H9 (cell line): Measurements from ENCODE around the gene PRAF2. TPM values are rescaled to one million over a fixed set of nuclear protein-coding genes. Genes with fewer than 3 reads are reported as not detected.

Experiments
- DNase-seq: peaks from one replicate; pipeline ENCODE4 v3.0.0-alpha.2; 2017
- H2AFZ ChIP-seq: one replicate; pipeline ENCODE4 v1.6.1; 2013; ENCODE audit warnings: mild to moderate bottlenecking, low read length, control low read depth, moderate library complexity
- H2AK5ac ChIP-seq: 2 replicates; pipeline ENCODE4 v1.6.1; 2013; ENCODE audit warnings: low read length, control low read depth, mixed read lengths; ENCODE audit not compliant: insufficient read length
- H2BK120ac ChIP-seq: one replicate; pipeline ENCODE4 v1.6.1; 2013; ENCODE audit warnings: low read depth, mild to moderate bottlenecking, low read length, control low read depth, inconsistent platforms; ENCODE audit not compliant: poor library complexity, severe bottlenecking
- H2BK12ac ChIP-seq: 2 replicates; pipeline ENCODE4 v1.6.1; 2013; ENCODE audit warnings: low read length, control low read depth, mixed read lengths, low read depth; ENCODE audit not compliant: insufficient read length
- H2BK15ac ChIP-seq: 2 replicates; pipeline ENCODE4 v1.6.1; 2013; ENCODE audit warnings: low read depth, low read length, control low read depth
- H2BK20ac ChIP-seq: one replicate; pipeline ENCODE4 v1.6.1; 2013; ENCODE audit warnings: low read depth, mild to moderate bottlenecking, low read length, control low read depth, inconsistent platforms; ENCODE audit not compliant: poor library complexity, severe bottlenecking
- H2BK5ac ChIP-seq: 2 replicates; pipeline ENCODE4 v1.6.1; 2013; ENCODE audit warnings: low read length, control low read depth, mixed read lengths; ENCODE audit not compliant: insufficient read length
- H3K14ac ChIP-seq: 2 replicates; pipeline ENCODE4 v1.6.1; 2013; ENCODE audit warnings: low read length, control low read depth; ENCODE audit not compliant: insufficient read depth
- H3K18ac ChIP-seq: 2 replicates; pipeline ENCODE4 v1.6.1; 2013; ENCODE audit warnings: low read depth, mild to moderate bottlenecking, mixed read lengths, low read length, control low read depth; ENCODE audit not compliant: insufficient read length
- H3K23ac ChIP-seq: 2 replicates; pipeline ENCODE4 v1.6.1; 2013; ENCODE audit warnings: low read length, control low read depth, mixed read lengths, low read depth; ENCODE audit not compliant: insufficient read length
- H3K23me2 ChIP-seq: 2 replicates; pipeline ENCODE4 v1.6.1; 2013; ENCODE audit warnings: low read depth, mild to moderate bottlenecking, mixed read lengths, low read length, control low read depth; ENCODE audit not compliant: insufficient read length, poor library complexity, severe bottlenecking
- H3K27ac ChIP-seq: 2 replicates; pipeline ENCODE4 v1.5.1; 2013; ENCODE audit warnings: low read length, control low read depth, mixed read lengths, low read depth; ENCODE audit not compliant: insufficient read length
- H3K27me3 ChIP-seq: 2 replicates; pipeline ENCODE4 v1.6.1; 2013; ENCODE audit warnings: low read length, control low read depth, inconsistent platforms; ENCODE audit not compliant: insufficient read depth
- H3K4ac ChIP-seq: 2 replicates; pipeline ENCODE4 v1.6.1; 2013; ENCODE audit warnings: low read depth, mild to moderate bottlenecking, control low read depth, inconsistent platforms, low read length, moderate library complexity
- H3K4me1 ChIP-seq: 2 replicates; pipeline ENCODE4 v1.6.1; 2013; ENCODE audit warnings: low read length, control low read depth, inconsistent platforms; ENCODE audit not compliant: insufficient read depth
- H3K4me2 ChIP-seq: 2 replicates; pipeline ENCODE4 v1.6.1; 2013; ENCODE audit warnings: low read length, control low read depth, mixed read lengths; ENCODE audit not compliant: insufficient read length, insufficient read depth
- H3K56ac ChIP-seq: 2 replicates; pipeline ENCODE4 v1.6.1; 2013; ENCODE audit warnings: low read depth, mild to moderate bottlenecking, mixed read lengths, low read length, control low read depth; ENCODE audit not compliant: insufficient read length
- H3K79me1 ChIP-seq: 2 replicates; pipeline ENCODE4 v1.6.1; 2013; ENCODE audit warnings: low read depth, mild to moderate bottlenecking, moderate library complexity, low read length, control low read depth, inconsistent platforms; ENCODE audit not compliant: insufficient read depth, poor library complexity, severe bottlenecking
- H3K79me2 ChIP-seq: 2 replicates; pipeline ENCODE4 v1.6.1; 2013; ENCODE audit warnings: low read length, control low read depth, inconsistent platforms; ENCODE audit not compliant: insufficient read depth
- H3K9ac ChIP-seq: 2 replicates; pipeline ENCODE4 v1.6.1; 2013; ENCODE audit warnings: low read length, control low read depth, mixed read lengths; ENCODE audit not compliant: insufficient read length; ENCODE audit errors: extremely low read depth
- H3K9me3 ChIP-seq: one replicate; pipeline ENCODE4 v1.6.1; 2013; ENCODE audit warnings: low read depth, low read length, inconsistent platforms; ENCODE audit not compliant: control insufficient read depth
- H3T11ph ChIP-seq: one replicate; pipeline ENCODE4 v1.6.1; 2013; ENCODE audit warnings: mild to moderate bottlenecking, low read length, control low read depth, inconsistent platforms
- H4K20me1 ChIP-seq: one replicate; pipeline ENCODE4 v1.6.1; 2013; ENCODE audit not compliant: control insufficient read depth, insufficient read length, insufficient read depth
- H4K5ac ChIP-seq: 2 replicates; pipeline ENCODE4 v1.6.1; 2013; ENCODE audit warnings: low read depth, mild to moderate bottlenecking, mixed read lengths, low read length, control low read depth; ENCODE audit not compliant: insufficient read length
- H4K8ac ChIP-seq: replicated peaks from 2 replicates; pipeline ENCODE4 v1.6.1; 2013; ENCODE audit warnings: low read length, control low read depth, mixed read lengths, low read depth; ENCODE audit not compliant: insufficient read length
- H4K91ac ChIP-seq: 2 replicates; pipeline ENCODE4 v1.6.1; 2013; ENCODE audit warnings: low read depth, mild to moderate bottlenecking, moderate library complexity, mixed read lengths, low read length, control low read depth; ENCODE audit not compliant: insufficient read length
- H3K27ac Mint-ChIP-seq, 3 experiments: 2 replicates in 2 of 3; 3 replicates in 1 of 3; pipeline ENCODE4 v1.8.0; 2020 to 2021; ENCODE audit warnings: mixed read lengths in 3 of 3, mild to moderate bottlenecking in 1 of 3, moderate library complexity in 1 of 3
- H3K27me3 Mint-ChIP-seq: 2 replicates; pipeline ENCODE4 v1.8.0; 2021; ENCODE audit warnings: low read depth, mild to moderate bottlenecking, moderate library complexity, mixed read lengths
- H3K36me3 Mint-ChIP-seq, 3 experiments: 2 replicates in 2 of 3; 3 replicates in 1 of 3; pipeline ENCODE4 v1.8.0; 2020 to 2021; ENCODE audit warnings: low read depth in 3 of 3, mixed read lengths in 3 of 3; ENCODE audit not compliant: insufficient read depth in 1 of 3
- H3K4me1 Mint-ChIP-seq, 2 experiments: 2 replicates each; pipeline ENCODE4 v1.8.0; 2020; ENCODE audit warnings: mixed read lengths in 2 of 2
- H3K4me3 Mint-ChIP-seq, 2 experiments: 2 replicates in 1 of 2; 3 replicates in 1 of 2; pipeline ENCODE4 v1.8.0; 2020 to 2021; ENCODE audit warnings: mild to moderate bottlenecking in 2 of 2, mixed read lengths in 2 of 2, moderate library complexity in 1 of 2
- H3K9me3 Mint-ChIP-seq, 2 experiments: 2 replicates in 1 of 2; 3 replicates in 1 of 2; pipeline ENCODE4 v1.8.0; 2020; ENCODE audit warnings: mild to moderate bottlenecking in 2 of 2, mixed read lengths in 2 of 2, moderate library complexity in 1 of 2
- CTCF ChIP-seq: fragments of 200-600 bp; sonication (generic); conservative IDR thresholded peaks from 3 replicates; pipeline ENCODE4 v1.8.0; 2021; ENCODE audit warnings: antibody characterized with exemption, mild to moderate bottlenecking
- WGBS: extraction: QIAGEN DNeasy Blood & Tissue Kit; methylation state at CpG from one replicate; pipeline ENCODE4 v1.1.7; 2013; ENCODE audit warnings: missing lambda C conversion rate, low lambda C conversion rate, mixed read lengths; ENCODE audit not compliant: insufficient read length; ENCODE audit errors: extremely low coverage; 5-methylcytosine and 5-hydroxymethylcytosine counted together
- total RNA-seq: library from RNA; stranded (reverse); gene quantifications from 2 replicates; pipeline ENCODE4 v1.2.1, GENCODE V29; 2021

Gene PRAF2
- total RNA-seq, 1 experiment from 2014 or later: 13.4 TPM

GRCh38 chrX:49100704-49101628, 27.2 kb upstream of the PRAF2 start:
- peaks cover 0 to 4% (median 2%) of the 10 kb centered on the region in 3 experiments; a peak in 2 of 7 replicates for H3K36me3 Mint-ChIP-seq
- peak overlapping the region in 1 of 3 experiments; percentile 89; a peak in 1 of 7 replicates for H3K27ac Mint-ChIP-seq
- no peak for TF ChIP-seq CTCF

More at GRCh38 chrX:49100704-49101628, 27.2 kb upstream of the PRAF2 start:
- Mint-ChIP-seq H3K4me3 (peak overlapping the region; percentile 85 to 89), H3K9me3 (peaks cover 44 to 55% of the 10 kb centered on the region in 2 experiments), H3K4me1 (peaks cover 3 to 4% of the 10 kb centered on the region in 2 experiments; a peak in 2 of 4 replicates), H3K27me3 (peaks cover 2% of the 10 kb centered on the region)
- no peak overlapping the region for H4K91ac ChIP-seq
- H3K27me3 ChIP-seq: no peaks in the 10 kb centered on the region
- peak; percentile 95 for DNase-seq
- no peak overlapping the region for H2BK15ac ChIP-seq
- no peaks in the 10 kb centered on the region for H3K79me2 ChIP-seq
- H3K56ac ChIP-seq: no peak overlapping the region
- no peak overlapping the region for H2AK5ac ChIP-seq
- no peak overlapping the region for H3K27ac ChIP-seq
- no peak overlapping the region for H2BK5ac ChIP-seq
- no peak overlapping the region for H4K5ac ChIP-seq
- H3K79me1 ChIP-seq: no peaks in the 10 kb centered on the region
- H2BK20ac ChIP-seq: no peak overlapping the region
- H3K4me1 ChIP-seq: no peaks in the 10 kb centered on the region
- no peak overlapping the region for H3K23ac ChIP-seq
- no peak overlapping the region for H4K8ac ChIP-seq
- no CpG with 5 or more reads among the region's 74 CpGs for WGBS
- no peak overlapping the region for H3T11ph ChIP-seq
- no peak overlapping the region for H2AFZ ChIP-seq
- H2BK120ac ChIP-seq: no peak overlapping the region
- no peaks in the 10 kb centered on the region for H3K23me2 ChIP-seq
- no peak overlapping the region; the same call in 1 of the 2 replicates for H3K14ac ChIP-seq
- H3K9ac ChIP-seq: peak overlapping the region; percentile 52
- no peak overlapping the region for H3K4ac ChIP-seq
- no peak overlapping the region for H2BK12ac ChIP-seq
- no peaks in the 10 kb centered on the region for H4K20me1 ChIP-seq
- no peaks in the 10 kb centered on the region for H3K9me3 ChIP-seq
- H3K18ac ChIP-seq: no peak overlapping the region
- H3K4me2 ChIP-seq: peak overlapping the region; percentile 71
